ENCODE measurements around the gene SHH.

The SHH gene

DNA sequence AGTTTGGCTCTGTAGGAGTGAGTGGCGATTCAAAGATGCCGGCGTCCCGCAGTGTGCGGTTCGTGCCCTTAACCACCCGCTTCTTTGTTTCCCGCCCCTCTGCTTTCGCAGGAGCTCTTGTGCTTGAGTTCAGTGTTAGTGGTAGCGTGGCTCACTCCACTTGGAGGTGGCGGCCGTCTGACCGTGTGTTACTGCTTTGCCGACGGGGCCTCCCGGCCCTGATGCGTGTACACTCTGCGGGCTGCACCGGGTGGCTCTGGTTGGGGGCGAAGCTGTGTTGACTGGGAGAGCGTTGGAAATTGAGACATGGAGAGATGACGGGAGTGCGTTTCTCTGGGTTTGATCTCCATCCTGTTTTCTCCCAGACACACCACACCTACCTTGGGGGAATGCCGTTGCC lies 31.4 kb downstream of the SHH start:
- no peak for DNase-seq (ENCODE audit: low read depth)

DNA sequence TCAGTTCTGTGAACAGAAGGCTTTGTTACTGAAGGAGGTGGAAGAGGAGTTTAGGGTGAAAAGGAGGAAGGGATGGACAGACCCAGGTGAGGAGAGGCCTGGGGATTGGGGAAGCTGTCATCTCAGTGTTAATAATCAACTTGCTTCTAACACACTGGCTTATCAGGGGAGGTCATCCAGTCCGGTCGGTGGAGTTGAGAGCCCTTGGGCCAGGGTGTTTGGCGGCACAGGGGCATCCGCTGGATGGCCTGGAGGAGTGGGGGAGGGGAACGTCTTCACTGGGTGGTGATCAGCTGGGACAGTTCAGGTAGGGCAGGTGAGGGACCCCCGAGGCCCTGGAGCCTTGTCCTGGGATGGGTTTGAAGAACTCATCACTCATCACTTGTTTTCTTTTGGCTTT lies 33.9 kb downstream of the SHH start:
- no peak for DNase-seq (ENCODE audit: low read depth)
- no peak overlapping the region for H3K4me3 ChIP-seq (ENCODE audit: low read depth, low read length)

More for the DNA sequence above, 31.4 kb downstream of the SHH start:
- H3K4me3 ChIP-seq (ENCODE audit: low read depth, low read length): no peak overlapping the region

DNA sequence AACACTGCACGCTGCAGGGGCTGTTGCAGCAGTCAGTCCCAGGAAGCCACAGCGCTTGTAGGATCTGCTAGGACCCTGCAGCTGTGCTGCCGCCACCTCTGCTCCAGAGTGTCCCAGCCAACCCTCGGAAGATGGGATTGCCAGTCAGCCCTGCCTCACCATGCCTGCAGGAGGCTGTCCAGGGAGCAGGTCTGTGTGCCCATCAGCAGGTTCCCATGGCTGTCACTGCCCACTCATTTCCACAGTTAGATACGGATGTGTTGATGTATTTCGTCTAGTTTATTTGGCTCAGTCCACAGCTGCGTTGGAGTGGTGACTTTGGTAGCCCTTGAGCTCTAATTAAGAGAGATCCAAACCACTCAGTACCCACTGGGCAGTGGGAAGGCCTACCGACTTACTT lies 35.7 kb downstream of the SHH start:
- no peak overlapping the region for H3K4me3 ChIP-seq (ENCODE audit: low read depth, low read length)
- no peak for DNase-seq (ENCODE audit: low read depth)

DNA sequence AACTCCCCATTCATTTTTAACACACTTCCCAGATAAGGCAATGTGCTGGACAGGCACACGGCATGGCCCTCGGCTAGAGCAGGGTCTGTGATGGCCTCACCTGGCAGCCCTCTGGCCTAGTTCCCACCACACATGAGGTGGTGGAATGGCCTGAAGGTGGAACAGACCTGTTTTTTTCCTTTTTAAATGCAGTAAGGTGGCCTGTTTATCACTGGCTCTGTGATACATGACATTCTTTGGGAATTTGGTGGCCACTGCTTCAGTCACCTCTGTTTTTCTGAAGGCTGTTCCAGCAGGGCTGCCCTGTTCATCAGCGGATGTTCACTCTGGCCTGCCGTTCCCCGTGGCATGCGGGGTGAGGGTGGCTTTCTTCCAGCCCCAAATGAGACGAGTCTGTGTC lies 36.6 kb downstream of the SHH start:
- no peak for DNase-seq (ENCODE audit: low read depth)
- no peak overlapping the region for H3K4me3 ChIP-seq (ENCODE audit: low read depth, low read length)

DNA sequence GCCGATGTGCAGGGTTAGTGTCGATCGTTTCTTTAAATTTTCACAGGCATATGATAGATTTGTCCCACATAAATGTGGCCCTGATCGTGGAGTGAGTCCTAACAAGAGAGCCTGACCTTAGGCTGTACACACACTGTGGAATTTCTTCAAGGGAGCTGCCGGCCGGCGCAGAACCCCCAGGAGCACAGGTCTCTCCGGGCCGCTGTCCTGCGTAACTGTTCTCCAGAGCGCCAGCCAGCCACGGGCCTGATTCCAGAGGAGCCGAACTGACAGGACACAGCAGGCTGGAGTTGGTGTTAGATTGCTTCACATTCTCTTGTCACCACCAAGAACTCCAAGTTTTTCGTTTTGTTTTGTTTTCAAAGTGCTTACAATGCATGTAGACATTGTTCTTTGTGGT lies 37.3 kb downstream of the SHH start:
- no peak overlapping the region for H3K4me3 ChIP-seq (ENCODE audit: low read depth, low read length)
- DNase-seq (ENCODE audit: low read depth): no peak

DNA sequence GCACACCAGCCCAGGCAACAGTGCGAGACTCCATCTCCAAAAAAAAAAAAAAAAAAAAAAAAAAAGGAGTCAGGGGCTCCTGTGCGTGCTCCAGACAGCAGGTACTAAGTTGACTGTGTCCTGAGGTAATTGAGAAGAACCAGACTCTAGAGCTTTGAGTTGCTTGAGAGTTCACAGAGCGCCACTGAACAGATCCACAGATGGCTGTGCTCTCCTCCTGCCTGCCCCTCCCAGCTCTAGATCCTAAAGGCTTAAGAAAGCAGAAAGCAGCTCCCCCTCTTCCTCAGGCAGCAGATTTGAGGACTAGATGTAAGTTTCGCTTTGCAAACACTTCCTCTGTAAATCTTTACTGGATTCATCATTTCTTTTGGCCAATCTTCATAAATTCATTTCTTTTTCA lies 38.7 kb downstream of the SHH start:
- DNase-seq (ENCODE audit: low read depth): no peak
- H3K4me3 ChIP-seq (ENCODE audit: low read depth, low read length): no peak overlapping the region

DNA sequence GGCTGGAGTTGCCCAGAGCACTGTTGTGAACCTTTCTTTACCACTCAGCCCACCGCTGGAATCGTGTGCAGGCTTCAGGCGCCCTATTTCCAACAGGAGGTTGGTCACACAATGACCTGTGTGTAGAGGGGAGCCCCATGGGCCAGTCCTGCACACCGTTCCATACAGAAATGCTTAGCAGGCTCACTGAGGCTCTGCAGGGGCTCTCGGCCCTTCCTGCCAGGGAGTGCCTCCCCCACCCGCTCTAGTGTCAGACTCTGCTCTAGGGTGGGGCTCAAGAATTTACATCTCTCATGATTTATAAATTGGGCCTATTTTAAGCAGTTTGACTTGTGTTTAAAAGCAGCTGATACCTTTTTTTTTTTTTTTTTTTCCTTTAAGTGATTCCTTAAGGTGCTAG lies 42.0 kb downstream of the SHH start:
- no peak for DNase-seq (ENCODE audit: low read depth)
- H3K4me3 ChIP-seq (ENCODE audit: low read depth, low read length): no peak overlapping the region

DNA sequence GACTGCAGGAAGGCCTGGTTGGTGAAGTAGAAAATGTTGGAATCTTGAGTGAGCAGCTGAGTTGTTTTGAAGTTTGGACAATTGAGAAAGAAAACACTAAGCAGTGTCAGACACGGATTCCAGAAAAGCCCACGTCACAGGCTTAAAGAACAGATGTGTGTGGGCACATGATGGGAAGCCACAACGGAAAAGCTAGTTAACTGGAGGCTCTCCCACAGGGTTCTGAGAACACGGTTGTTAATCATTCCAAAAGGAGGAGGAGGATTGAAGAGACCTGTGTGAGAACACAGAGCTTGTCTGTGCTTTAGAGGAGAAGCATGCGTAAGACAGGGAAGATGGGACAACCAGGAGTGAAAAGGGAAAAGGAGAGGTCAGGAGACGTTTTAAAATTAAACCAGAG lies 42.6 kb downstream of the SHH start:
- no peak overlapping the region for H3K4me3 ChIP-seq (ENCODE audit: low read depth, low read length)
- no peak for DNase-seq (ENCODE audit: low read depth)

DNA sequence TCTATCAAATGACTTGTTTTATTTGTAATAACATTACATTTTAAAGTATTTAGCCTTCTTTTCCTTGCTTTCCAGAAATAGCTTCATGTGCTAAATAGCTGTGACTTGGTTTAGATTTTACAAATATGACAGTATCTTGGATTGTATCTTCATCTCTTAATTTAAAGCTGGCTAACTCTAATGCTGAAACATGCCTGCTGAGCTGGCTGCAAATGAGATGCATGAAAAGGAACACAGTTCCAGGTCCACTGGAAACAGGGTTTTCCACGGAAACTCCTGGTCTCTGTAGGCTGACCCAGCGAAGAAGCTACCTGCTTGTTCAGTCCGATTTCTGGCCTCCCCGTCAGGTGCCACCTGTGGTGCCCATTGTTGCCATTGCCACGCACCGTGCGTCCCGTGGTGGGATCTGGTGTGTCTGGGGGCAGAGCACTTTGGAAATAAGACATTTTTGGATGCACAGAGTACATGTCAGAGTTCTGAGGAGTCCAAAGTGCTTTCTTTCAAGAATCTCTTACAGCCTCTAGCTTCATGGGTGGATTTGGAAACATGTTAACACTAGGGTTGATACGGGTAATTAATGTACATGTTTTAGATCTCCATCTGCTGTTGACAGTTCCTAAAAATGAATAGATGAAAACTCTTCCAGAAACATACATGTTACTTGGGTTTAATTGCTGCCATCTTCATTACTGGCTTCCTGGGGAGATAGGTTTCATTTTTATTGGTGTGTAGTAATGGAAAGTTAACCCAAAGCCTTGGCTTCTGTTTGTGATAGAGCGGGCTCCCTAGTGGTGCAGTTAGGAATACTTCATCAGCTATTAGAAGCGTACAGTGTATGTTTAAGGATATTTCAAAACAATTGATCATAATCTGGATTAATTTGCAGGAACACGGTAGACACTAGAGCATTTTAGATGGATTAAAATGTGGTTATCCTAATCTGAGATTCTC lies 45.0 kb downstream of the SHH start:
- DNase-seq (ENCODE audit: low read depth): no peak
- H3K4me3 ChIP-seq (ENCODE audit: low read depth, low read length): no peak overlapping the region

DNA sequence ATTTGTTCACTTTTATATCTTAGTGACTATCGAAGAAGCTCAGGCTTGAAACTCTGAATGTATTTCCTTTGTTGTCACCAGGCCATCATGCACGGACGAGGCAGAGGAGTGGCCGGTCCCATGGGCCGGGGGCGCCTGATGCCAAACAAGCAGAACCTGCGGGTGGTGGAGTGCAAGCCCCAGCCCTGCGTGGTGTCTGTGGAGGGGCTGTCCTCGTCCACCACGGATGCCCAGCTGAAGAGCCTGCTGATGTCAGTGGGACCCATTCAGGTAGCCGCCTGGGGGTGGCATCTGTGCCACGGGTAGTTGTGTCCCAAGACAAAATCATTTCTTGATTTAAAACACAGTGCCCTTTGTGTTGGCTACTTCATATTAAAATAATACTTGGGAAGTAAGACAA lies 45.9 kb downstream of the SHH start:
- H3K4me3 ChIP-seq (ENCODE audit: low read depth, low read length): no peak overlapping the region
- no peak for DNase-seq (ENCODE audit: low read depth)

DNA sequence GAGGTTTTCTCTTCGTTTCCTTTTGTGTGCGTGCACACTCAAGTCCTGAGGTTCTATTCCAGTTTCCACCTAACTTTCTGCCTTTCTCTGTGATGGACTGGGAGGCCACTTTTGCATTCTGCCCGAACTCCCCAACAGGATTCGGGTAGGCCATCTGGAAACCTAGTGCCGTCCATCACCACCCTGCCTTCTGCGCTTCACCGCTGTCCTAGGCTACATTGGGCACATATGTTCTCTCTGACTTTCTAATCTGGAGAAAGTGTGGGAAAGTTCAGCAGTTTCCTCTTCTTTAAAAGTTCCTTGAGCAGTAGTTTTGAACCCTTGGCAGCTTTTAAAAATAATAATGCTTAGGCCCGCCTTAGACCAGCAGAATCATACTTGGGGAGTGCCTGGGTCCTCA lies 46.8 kb downstream of the SHH start:
- no peak overlapping the region for H3K4me3 ChIP-seq (ENCODE audit: low read depth, low read length)
- no peak for DNase-seq (ENCODE audit: low read depth)

DNA sequence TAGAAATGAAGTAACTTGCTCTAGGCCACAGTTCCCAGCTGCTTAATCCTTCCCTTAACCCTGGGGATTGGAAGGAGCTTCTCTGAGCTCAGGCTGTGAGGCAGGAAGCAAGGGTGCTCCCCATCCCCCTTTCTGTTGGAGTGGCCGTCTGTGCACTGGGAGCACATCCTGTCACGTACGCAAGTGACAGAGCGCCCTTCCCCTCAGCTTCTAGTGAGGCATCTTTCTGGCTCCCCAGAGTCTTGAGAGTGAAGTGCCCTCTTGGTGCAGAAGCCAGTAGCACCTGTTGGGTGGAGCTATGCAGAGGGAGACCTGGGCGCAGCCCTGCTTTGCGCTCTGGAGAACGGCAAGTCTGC lies 47.8 kb downstream of the SHH start:
- DNase-seq (ENCODE audit: low read depth): no peak
- H3K4me3 ChIP-seq (ENCODE audit: low read depth, low read length): no peak overlapping the region

DNA sequence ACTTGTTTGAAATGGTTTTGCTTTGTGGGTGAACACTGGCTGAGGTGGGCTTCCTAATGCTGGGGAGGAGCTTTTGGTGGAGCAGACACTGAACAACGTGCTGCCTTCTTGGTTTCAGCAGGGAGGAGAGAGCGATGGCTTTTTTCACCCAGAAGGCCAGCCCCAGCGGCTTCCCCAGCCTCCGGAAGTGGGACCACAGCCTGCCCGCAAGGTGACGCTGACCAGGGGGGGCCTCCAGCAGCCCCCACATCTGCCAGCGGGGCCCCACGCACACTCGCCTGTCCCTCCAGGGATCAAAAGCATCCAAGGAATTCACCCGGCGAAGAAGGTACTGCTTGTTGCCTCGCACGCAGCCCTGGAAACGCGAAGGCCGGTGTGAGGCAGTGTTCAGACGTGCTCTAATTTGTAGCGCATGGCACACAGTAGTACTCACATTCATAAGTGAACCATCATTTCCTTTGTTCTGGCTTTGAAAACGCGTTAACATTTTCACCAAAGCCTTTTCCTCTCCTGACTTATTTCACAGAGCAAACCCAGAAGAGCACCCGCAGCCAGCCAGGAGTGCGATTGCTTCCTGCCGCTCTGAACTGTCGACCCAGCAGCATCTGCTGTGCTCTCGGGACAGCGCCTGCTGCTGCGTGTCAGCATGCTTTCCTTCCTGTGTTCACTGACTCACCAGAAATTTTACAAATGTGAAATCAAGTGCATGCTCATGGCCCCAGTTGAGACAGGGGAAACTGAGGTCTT lies 48.4 kb downstream of the SHH start:
- DNase-seq (ENCODE audit: low read depth): peak; percentile 54

DNA sequence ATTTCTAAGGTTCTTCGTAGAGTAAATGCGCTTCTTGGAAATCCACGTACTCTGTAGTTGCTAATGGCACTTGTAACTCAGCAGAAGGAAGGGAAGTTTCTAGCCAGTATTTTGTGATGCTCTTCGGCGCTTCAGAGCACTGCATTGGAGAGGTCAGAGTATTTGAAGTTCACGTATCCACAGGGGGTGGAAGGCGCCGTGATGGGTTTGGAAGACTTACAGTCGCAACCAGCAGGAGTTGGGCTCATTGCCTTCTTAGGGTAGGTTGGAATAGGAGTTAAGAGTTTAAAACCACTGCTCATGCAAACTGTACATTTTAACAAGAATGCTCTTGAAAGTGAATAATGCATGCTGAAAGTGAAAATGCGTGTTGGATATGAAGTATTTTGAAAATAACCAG lies 49.1 kb downstream of the SHH start:
- H3K4me3 ChIP-seq (ENCODE audit: low read depth, low read length): no peak overlapping the region
- no peak for DNase-seq (ENCODE audit: low read depth)

More for the DNA sequence above, 48.4 kb downstream of the SHH start:
- peak overlapping the region; percentile 7 for H3K4me3 ChIP-seq (ENCODE audit: low read depth, low read length)

DNA sequence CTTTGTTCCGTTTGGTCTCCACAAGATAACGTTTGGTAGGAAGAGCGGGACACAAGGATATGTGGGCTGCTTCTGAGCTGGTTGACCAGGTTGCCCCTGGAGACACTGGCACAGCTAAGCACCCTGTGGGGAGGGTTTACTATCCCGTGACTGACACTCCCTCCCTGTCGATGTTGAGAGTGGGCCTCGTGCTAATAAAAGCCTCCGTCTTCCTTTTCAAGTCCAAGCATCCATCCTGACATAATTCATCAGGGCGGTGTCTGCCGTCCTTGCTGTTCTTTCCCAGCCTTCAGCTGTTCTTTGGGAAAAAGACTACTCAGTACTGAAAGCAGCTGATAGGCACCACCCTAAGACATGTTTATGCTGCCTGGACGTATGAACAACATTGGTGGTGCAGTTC lies 49.6 kb downstream of the SHH start:
- DNase-seq (ENCODE audit: low read depth): no peak
- no peak overlapping the region for H3K4me3 ChIP-seq (ENCODE audit: low read depth, low read length)

DNA sequence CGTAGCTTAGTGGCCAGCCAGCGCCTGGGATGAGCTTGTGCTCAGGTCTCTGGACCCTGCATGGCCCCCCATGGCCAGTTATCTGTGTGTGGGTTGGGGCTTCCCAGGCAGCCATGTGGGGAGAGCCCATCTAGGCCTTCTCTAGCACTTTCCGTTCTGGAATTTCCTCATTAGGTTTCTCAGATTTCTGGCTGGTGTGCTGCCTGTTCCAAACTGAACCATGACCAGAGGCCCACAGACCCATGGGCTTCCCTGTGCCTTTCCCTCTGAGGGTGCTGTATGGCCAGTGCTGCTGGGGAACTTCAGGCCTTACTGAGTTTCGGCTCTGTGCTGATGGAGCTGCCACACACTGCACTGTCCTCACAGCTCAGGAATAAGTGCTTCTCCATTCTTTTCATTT lies 50.2 kb downstream of the SHH start:
- DNase-seq (ENCODE audit: low read depth): no peak
- no peak overlapping the region for H3K4me3 ChIP-seq (ENCODE audit: low read depth, low read length)

DNA sequence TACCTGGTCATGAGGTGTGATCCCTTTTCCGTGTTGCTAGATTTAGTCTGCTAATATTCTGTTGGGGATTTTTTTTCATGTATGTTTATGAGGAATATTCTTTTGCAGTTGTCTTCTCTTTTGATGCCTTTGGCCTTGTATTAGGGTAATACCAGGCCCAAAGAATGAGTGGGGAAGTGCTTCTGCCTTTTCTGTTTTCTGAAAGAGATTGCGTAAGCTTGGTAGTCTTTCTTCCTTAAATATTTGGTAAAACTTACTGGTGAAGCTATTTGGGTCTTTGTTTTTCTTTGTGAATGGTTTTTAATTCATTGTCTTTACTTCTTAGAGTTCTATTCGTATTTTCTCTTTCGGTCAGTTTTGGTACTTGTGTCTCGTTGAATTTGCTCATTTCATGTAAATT lies 51.1 kb downstream of the SHH start:
- H3K4me3 ChIP-seq (ENCODE audit: low read depth, low read length): no peak overlapping the region
- DNase-seq (ENCODE audit: low read depth): no peak

DNA sequence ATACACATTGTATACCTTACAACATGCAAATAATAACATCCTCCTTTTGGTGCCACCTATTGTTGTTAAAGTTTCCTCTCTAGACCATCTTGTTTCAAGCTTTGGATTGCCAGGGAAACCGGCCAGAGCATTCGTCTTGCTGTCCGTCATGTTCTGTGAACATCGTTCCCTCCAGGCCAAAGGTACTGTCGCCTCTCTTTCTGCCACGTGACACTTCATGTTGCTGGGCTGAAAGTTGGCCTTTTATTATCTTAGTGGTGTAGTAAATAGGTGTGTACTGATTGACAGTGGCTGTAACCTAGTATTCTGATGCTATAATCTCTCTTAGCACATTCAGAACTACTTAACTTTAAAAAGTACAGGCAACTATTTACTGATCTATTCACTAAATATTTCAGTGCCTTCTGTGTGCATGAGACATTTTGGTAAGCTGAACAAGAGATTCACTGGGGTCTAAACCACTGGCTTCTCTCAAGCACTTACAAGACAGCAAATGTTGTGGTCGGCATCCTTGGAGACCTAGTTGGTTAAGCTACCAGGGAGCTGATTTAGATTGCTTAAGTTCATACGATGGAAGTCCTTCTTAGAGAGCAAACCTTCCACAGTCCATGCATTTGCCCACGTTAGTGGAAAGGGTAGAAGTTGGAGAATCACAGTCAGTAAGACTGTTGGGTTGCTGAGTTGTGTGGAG lies 52.4 kb downstream of the SHH start:
- H3K4me3 ChIP-seq (ENCODE audit: low read depth, low read length): no peak overlapping the region
- no peak for DNase-seq (ENCODE audit: low read depth)

DNA sequence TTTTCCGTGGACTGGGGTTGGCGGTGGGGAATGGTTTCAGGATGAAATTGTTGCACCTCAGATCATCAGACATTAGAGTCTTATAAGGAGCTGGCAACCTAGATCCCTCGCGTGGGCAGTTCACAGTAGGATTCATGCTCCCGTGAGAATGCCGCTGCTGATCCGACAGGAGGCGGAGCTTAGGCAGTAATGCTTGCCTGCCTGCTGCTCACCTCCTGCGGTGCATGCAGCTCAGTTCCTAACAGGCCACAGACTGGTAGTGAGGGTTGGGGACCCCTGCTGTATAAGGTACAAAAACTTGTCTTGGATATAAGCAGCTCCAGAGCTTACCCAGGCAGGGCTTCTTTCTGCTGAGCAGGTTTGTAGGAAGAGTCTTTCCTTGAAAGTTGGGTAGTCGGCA lies 53.9 kb downstream of the SHH start:
- H3K4me3 ChIP-seq (ENCODE audit: low read depth, low read length): no peak overlapping the region
- no peak for DNase-seq (ENCODE audit: low read depth)

DNA sequence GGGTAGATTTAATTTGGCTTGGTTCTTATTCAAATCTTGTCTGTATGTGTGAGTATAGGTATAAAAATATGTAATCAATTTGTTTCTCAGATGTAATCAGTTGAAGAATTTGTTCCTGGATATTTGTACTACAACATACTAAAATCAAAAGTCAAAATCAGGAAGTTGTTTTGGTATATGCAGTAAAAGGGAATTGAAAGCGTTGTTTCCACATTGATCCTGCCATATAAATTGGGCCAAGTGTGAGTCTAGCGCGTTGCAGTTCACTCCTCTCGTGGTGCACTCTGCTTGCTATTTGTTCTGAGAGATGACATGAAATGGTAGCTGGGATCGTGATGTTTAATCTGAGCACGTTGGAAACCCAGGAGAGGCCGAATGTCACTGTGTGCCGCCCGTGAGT lies 55.9 kb downstream of the SHH start:
- H3K4me3 ChIP-seq (ENCODE audit: low read depth, low read length): no peak overlapping the region
- no peak for DNase-seq (ENCODE audit: low read depth)

Measured in skeletal muscle cell (primary cell).